VCaP (cell line): ENCODE measurements around the gene CYB561D2.

Experiments used
- H3K27ac ChIP-seq: fragments of 450-650 bp; 2 replicates; pipeline ENCODE4 v1.5.1; 2017
- TF ChIP-seq, protein P1 (sequence below): fragments of 450-650 bp; conservative IDR thresholded peaks from 2 replicates; pipeline ENCODE4 v1.5.1; 2017; ENCODE audit warnings: mild to moderate bottlenecking, moderate library complexity

Gene CYB561D2

GRCh38 chr3:50365080-50365841, 14.6 kb downstream of the CYB561D2 start:
- TF ChIP-seq, protein P1, sequence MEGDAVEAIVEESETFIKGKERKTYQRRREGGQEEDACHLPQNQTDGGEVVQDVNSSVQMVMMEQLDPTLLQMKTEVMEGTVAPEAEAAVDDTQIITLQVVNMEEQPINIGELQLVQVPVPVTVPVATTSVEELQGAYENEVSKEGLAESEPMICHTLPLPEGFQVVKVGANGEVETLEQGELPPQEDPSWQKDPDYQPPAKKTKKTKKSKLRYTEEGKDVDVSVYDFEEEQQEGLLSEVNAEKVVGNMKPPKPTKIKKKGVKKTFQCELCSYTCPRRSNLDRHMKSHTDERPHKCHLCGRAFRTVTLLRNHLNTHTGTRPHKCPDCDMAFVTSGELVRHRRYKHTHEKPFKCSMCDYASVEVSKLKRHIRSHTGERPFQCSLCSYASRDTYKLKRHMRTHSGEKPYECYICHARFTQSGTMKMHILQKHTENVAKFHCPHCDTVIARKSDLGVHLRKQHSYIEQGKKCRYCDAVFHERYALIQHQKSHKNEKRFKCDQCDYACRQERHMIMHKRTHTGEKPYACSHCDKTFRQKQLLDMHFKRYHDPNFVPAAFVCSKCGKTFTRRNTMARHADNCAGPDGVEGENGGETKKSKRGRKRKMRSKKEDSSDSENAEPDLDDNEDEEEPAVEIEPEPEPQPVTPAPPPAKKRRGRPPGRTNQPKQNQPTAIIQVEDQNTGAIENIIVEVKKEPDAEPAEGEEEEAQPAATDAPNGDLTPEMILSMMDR, result no peak
- H3K27ac ChIP-seq, result peak overlapping the region; percentile 44; the same call in 1 of the 2 replicates

GRCh38 chr3:50365842-50366220, 15.2 kb downstream of the CYB561D2 start:
- peak overlapping the region; percentile 44; the same call in 1 of the 2 replicates for H3K27ac ChIP-seq
- TF ChIP-seq, protein P1, result no peak

- H3K27ac ChIP-seq, result no peak overlapping the region
- TF ChIP-seq, protein P1, result no peak
These were observed 18.5 kb downstream of the CYB561D2 start for GRCh38 chr3:50369012-50369670.

DNA sequence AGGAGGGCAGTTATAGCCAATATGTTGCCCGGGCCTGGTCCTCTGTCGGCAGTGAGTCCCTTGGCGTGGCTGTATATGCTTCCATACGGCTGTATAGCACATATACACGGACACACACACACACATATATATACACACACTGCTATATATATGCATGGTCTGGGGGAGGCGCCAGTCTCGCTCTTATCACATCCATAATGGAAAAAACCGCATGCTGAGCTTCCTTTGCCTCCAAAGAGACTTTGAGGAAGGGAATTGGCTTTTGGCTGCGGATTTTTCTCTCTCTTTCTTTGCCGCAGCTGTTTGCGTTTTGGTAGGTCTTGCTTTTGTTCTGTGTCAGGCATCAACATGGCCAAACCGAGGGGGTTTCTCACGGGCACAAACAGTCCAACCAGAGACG, 19.9 kb downstream of the CYB561D2 start:
- no peak overlapping the region for H3K27ac ChIP-seq
- TF ChIP-seq, protein P1, result peak; percentile 36

GRCh38 chr3:50371133-50371685, 20.5 kb downstream of the CYB561D2 start:
- TF ChIP-seq, protein P1, result no peak
- no peak overlapping the region for H3K27ac ChIP-seq

GRCh38 chr3:50372349-50372748, 21.7 kb downstream of the CYB561D2 start:
- TF ChIP-seq, protein P1, result no peak
- H3K27ac ChIP-seq, result no peak overlapping the region
